GM19238 (cell line): ENCODE measurements around the gene CAPN2.

Source experiments
- DNase-seq: peaks from one replicate; pipeline ENCODE4 v3.0.0; 2011; ENCODE audit warnings: low spot score; ENCODE audit not compliant: insufficient read length

Gene CAPN2

DNA sequence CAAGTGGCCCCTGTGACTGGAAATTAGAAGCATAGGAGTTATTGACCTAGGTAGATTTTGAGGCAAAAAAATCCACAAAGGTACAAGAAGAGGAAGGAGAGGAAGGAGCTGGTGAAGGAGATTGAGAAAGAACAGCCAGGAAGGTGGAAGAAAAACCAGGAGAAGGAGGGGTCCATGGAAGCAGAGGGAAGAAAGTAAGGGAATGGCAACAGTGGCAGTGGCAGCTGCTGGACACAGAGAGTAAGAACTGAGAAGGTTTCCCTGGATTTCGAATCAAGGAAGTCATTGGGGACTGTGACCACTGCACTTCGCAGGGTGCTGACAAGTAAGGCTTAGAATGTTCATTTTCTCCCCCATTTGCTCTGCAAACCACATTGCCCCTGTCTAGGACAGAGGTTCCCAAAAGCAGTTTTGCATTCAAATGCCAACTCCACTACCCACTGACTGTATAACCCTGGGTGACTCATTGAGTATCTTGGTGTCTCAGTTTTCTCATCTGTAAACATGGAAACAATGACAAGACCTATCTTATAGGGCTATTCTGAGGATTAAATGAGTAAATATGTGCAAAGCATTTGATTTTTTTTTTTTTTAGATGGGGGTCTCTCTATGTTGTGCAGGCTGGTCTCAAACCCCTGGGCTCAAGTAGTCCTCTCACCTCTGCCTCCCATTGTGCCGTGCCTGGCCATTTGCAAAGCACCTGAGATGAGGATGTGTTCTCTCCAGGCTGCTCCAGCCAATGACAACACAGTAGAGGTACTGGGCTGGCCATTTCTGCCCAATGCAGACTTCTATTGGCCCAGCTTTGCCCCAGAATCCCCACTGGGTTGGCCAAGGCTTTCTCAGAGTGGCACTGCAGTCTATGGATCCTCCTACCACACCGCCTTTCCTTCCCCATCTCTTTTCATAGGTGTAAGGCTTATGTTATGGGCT lies 9.3 kb upstream of the CAPN2 start:
- no peak for DNase-seq

DNA sequence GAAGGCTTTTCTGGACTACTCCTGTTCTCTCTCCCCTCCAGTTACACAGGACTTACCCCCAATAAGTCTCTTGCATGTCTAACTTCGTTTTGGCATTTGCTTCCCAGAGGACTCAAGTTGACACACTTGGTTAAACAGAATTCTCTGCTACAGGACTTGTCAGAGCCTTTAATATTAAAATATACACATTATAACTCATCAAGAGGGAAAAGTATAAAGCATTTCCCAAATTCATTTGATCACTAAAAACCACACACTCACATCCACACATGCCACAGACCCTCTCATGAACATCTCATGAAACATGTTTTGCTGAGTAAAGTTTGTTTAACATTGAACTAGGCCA lies 8.7 kb upstream of the CAPN2 start:
- no peak for DNase-seq

DNA sequence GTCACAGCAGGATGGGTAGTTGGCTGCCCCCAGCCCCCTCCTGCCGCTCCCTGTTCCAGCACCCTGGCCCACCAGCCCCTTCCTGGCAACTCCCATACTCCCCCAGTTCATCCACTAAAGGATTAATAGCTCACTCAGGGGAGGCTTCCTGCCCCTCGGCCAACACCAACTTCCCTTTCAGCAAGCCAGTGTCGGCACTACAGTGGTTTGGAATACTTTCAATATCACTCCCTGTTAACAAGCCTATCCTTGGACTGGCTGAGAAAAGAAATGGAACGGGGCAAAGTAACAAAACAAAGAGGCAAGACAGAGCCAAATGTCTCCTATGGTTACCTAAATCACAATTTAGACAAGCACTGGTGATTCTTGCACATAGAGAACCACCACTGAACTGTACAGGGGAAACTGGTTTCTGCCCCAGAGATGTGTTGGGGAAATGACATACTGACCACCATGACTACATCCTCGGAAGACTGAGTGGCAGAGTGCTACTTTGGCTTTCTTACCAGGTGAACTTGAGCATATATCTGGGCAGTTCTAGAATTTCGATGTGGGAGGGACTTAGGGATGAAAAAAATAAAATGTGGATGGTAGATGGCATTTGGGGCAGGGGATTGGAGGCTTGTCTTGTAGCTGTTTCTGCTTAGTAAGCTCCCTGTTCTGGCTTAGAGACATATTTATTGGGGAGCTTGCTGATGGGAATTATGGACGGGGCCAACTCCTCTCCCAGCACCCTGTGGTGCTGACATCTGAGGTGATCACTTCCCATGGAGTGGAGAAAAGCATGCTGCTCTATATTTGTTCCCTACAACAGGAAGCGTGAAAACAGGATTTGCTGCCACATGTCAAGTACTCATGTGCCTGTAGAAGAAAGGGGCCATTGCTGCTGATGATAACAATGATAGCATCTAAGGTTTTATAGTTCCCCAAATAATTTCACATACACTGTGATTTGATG lies 7.1 kb upstream of the CAPN2 start:
- DNase-seq: no peak

DNA sequence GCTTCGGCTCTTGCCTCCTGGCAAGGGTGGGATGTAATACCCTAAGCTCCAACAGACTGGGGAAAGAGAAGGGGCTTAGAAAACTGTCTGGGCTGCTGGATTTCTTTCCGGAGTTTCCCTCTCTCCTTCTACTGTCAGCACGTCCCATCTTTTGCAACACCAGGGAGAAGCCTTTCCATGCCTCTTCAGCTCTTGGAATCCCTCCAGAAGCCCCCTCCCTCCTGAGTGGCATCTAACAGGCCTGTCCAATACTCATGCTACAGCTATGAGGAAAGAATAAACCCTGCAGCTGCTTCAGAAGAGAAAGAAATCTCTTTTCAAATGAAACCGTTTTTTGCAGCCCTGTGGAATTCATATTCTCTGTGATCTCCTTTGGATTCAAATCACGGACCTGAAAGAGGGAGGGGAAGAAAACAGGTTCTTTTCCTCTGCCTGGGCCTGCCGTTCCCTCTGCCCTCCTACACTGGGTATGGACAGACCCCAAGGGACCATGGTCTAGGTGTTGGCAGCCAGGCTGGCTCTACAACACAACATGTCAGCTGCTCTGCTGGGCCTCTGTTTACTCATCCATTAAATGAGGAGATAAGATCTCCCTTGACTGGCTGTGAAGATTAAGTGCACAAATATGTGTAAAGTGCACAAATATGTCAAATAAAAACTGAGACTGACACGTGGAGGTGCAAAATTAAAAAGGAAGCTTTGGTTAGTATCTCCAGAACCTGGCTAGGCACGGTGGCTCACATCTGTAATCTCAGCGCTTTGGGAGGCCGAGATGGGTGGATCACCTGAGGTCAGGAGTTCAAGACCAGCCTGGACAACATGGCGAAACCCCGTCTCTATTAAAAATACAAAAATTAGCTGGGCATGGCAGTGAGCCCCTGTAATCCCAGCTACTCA lies 6.0 kb upstream of the CAPN2 start:
- DNase-seq: no peak

DNA sequence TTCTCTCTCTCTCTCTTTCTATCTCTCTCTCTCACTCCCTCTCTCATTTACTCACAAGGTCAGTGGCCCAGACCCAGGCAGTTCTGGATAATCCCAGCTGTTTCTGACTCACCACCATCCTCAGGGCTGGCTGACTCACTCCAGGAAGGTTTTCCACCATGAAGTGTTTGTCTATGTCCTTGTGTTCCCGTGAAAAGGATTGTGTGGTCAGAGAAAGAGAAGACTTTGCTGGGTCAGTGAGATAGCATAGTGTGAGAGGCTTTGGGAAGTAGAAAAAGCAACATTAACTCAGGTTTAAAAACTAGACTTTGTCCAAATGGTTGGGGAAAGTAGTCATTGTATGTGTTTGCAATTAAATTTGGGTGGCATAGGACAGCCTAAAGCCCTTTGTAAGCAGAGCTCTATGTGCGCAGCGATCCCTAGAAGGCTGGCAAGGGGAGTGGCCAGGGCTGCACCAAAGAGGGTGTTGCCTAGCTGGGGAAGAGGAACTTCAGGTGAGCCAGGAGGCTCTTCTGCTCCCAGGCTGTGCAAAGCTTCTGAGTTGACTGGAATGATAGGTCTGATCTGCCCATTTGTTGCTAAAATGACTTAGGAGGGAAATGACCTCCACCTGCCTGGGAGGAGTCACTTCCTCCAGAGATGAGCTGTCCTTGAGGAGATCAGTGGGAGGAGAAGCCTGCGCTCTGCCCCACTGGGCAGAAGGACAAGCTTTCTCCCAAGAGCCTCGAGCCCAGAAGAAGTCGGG lies 4.9 kb upstream of the CAPN2 start:
- no peak for DNase-seq

DNA sequence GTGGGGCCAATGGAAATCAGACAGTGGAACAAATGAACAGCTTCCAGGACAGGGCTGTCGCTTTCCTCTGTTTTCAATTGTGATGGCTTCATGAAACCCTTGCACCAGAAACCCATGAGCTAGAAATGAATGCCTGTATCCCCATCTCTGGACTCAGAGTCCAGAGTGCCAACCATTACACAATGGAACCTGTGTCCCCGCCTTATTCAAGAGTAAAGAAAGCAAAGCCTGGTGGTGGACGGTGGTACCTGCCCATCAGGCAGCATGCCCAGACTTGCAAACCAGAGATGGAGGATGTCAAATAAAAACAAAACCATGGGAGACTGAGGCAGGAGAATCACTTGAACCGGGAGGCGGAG lies 4.4 kb upstream of the CAPN2 start:
- DNase-seq: no peak

DNA sequence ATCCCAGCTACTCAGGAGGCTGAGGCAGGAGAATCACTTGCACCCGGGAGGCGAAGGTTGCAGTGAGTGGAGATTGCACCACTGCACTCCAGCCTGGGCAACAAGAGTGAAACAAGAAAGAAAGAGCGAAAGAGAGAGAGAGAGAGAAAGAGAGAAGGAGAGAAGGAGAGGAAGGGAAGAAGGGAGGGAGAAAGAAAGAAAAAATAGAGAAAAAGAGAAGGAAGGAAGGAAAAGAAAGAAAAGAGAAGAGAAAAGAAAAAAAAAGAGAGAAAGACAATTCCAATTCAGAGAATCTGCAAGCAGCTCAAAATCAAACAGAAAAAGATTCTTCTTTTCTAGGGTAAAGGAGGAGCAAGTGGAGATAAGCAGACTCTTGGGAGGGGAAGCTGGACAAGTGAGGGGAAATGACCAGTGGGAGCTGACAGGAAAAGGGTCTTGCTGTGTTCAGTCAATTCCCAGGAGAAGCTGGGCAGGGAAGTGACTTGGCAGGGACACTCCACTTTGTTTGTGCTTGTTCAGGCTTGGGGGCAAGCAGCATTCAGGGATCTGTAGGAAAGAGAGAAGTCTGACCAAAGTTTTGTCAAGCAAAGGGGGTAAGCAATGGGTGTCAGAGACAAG lies 3.6 kb upstream of the CAPN2 start:
- DNase-seq: no peak

DNA sequence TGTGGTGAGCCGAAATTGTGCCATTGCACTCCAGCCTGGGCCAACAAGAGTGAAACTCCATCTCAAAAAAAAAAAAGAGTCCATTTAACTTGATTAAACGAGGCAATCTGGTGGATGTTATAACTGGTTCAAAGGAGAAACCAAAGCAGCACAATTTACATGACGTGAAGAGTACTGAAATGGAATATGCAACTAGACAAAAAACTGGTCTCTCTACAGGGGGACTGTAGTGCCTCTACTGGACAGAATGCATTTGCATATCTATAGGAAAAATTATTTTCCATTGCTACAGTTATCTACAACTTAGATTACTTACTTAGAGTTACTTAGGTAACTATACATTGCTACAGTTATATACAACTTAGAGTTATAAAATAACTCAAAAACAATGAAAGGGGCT lies 2.7 kb upstream of the CAPN2 start:
- DNase-seq: no peak

DNA sequence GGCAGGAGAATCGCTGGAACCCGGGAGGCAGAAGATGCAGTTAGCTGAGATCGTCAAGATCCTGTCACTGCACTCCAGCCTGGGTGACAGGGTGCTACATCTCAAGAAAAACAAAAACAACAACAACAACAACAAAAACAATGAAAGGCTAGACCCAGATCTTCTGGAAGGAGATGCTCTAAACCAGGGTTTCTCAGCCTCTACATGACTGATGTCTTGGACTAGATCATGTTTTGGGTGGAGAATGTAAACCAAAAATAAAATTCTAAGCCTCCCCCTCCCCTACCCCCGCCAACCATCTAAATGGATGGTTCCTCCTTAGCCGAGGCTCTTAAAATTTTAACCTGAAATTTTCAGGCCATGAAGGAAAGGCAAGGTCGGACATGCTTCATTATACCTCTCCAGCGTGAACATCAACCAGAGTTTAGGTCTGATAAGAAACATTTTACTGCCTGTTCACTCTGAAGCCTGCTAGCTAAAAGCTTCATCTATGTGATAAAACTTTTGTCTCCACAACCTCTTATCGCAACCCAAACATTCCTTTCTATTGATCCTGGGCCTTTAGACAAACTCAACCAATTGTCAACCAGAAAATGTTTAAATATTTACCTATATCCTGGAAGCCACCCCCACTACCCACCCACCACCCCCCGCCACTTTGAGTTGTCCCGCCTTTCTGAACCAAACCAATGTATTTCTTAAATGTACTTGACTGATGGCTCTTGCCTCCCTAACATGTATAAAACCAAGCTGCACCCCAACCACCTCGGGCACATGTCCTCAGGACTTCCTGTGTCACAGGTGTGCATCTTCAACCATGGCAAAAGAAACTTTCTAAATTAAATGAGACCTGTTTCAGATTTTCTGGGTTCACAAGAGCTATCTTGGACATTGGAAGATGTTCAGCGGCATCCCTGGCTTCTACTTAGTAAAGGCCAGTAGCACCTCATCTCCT lies 1.9 kb upstream of the CAPN2 start:
- no peak for DNase-seq

DNA sequence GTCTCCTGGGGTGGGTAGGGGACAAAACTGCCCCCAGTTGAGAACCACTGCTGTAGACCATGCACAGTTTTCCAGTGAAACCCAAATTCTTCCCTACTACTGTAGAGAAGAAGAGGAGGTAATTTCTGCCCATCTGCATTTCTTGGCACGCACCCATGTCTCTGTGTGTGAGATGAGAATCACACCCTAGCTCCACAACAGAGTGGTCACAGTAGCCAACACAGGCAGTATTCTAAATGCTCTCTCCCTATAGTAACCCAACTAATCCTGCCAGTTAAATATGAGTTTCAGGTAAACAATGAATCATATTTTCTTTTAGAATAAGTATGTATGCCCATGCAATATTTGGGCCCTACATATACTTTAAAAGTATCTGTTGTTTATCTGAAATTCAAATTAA lies 1.2 kb upstream of the CAPN2 start:
- no peak for DNase-seq

DNA sequence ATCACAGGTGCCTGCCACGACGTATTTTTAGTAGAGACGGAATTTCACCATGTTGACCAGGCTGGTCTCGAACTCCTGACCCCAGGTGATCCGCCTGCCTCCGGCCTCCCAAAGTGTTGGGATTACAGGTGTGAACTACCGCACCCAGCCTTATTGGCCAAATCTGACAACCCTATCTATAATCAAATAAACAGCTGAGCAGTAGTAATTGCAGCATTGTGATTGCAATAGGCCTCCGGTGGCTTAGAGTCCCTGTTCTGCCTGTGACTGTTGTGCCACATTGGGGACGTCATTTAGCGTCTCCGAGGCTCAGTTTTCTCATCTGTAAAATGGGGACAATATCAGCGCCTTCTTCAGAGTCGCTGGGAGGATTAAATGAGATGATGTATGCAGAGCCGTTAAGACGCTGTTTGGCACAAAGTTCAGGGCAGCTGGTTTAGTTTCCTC lies 569 bp upstream of the CAPN2 start:
- DNase-seq: no peak

DNA sequence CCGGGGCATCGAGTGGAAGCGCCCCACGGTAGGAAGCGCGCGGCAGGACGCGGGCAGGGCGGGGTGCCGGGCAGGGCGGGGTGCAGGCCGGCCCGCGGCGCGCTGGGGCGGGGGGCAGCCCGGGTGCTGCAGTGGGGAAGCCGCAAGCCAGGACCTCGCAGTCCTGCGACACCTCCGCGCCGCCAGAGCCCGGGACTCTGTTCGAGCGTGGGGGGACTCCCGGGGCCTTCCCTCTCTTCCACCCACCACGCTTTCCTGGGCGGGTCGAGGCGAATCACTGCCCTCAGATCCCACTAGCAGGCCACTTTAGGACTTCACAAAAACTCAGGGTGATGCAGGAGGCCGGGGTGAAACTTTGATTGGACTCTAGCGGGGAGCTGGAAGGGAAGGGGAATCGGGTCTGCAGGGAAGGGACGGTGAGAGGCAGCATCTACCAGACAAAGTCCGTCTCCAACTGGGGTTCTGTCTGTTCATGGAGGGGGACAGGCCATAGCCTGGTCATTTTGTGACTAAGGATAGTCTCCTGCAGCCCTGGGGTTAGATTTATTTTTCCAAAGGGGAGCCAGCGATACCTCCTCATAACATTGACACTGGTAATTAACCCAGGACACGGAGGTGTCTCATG lies 623 bp downstream of the CAPN2 start:
- DNase-seq: peak; percentile 30

DNA sequence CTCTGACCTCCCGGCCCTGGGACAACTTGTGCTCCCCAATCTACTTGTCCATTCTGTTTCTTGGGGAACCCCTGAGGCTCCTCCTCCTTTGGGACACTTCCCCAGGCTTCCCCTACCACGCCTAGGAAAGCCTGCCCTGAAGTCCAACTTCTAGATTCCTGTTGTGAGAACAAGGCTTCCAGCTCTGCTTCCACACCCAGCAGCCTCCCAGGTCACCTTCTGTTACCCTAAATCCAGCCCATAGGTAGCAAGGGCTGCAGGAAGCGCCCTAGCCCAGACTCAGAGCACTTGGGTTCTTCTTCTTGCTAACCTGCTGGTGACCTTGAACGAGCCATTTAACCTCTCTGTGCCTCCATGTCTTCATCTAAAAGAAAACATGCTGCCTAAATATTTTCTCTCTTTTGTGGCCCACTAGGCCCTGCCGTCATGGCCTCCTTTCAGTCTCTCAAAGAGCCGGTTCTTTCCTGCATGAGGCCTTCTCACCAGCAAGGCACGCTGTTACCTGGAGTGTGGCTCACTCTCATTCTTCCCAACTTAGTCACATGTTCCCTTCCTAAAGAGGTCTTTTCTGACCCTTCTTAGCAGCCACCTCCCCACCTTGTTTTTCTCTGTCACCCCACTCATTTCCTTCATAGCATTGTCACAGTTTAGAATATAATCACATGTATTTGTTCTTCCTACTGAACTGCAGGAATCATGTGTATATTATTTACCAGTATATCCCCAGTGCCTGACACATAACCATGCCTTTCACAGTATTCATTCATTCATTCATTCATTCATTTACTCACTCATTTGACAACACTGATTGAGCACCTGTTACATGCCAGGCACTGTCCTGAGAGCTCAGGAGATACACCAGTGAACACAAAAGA lies 1.4 kb downstream of the CAPN2 start:
- no peak for DNase-seq

DNA sequence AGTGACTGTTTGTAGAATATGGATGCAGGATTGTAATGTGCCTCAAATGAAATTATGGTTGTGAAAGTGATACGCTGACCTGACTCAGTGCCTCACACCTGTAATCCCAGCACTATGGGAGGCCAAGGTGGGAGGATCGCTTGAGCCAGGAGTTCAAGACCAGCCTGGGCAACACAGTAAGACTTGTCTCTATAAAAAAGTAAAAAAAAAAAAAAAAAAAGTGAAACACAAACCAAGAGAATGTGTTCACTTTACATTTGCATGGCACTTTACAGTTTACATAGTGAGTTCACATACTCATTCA lies 2.0 kb downstream of the CAPN2 start:
- no peak for DNase-seq

DNA sequence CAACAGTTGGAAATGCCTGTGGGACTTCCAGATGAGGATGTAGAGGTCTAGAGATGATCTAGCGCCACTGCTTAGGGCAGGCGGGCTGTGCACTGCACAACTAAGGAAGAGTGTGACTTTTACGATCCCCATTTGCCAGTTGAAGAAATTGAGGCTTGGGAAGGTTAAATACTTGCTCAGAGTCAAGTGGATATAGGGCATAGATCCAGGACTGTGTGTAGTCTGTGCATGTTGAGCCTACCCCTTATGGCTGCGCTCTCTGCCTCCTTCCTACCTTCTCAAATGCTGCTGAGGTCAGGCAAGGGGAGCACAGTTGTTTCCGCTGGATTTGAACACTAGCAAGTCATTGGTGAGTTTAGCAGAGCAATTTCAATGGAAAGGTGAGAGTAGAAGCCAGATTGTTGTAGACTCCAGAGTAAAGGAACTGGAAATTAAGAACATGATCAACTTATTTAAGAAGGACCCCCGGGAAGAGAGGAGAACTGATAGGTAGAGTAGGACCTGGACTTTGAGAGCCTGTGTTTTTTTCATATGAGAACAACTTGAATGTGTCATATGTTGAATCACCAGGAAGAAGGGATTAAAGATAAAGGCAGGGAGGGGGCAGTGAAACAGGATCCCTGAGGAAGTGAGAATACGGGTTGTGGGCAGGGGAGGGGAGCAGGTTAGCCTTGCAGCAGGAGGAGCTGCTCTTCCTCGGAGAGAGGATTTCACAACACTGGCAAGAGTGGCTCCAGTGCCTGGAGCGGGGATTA lies 2.7 kb downstream of the CAPN2 start:
- no peak for DNase-seq

DNA sequence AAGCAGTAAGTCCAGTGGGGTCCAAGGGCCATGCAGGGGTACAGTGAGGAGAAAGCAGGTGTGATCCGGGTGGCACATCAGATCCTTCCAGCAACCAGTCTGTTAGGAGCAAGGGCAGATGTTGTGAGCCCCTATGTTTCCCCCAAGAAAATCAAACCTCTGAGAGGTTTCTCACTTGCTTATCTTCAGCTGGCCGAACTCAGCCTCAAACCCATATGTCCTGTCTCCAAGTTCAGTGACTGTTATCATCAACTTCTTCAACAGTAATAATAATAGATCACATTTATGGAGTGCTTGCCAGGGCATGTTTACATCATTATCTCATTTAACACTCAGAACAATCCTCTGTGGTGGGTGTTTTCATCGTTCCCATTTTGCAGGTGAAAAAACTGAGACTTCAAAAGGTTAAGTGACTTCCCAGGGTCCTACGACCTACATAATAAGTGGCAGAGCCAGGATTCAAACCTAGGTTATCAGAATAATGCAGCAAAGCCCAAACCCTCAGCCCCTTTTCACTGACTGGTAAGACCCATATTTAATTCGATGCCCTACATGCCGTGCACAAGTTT lies 3.3 kb downstream of the CAPN2 start:
- DNase-seq: no peak
